Stimulated activated CD8-positive, alpha-beta memory T cell treated with anti-CD3 and anti-CD28 coated beads, Interleukin-4, amount 100 ng/mL, for 24 hours (primary cell): Measurements from ENCODE around the gene GUK1.

Experiments
- DNase-seq: peaks from one replicate; pipeline ENCODE4 v3.0.0-alpha.2; 2020; ENCODE audit warnings: low read depth

The GUK1 gene

DNA sequence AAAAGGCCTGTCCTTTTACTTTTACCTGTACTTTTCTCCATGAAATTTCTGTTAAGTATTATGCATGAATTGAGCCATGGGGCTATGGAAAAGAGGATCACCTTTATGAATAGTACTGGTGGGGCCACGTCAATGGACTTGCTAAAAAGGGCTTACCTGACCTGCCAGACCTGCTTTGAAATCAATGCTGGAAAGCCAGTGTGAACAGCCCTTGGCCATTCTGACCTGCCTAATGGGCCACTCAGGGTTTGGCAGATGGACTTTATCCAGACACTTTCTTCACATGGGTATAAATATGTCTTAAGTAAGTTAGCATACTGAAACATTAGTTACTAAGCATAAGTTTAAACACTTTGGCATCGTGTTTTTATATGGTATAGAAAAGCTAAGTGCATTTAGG is 8.3 kb upstream of the GUK1 start:
- no peak for DNase-seq

DNA sequence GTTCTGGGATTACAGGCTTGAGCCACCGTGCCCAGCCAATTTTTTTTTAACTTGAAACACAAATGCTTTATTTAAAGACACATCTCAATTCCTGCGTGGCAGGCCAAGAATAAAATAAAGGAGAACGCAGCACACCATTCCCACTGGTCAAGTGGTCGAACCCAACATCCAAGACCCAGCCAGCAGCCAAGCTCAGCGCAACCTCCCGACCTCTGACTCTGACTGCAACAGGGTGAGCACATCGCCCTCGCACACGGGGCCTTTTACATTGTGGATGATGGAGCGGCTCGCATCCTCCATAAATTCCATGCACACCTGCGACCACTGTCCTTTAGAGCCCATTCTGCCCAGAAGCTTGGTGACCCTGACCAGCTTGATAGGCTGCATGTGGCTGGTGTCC is 5.5 kb upstream of the GUK1 start:
- DNase-seq, result no peak

DNA sequence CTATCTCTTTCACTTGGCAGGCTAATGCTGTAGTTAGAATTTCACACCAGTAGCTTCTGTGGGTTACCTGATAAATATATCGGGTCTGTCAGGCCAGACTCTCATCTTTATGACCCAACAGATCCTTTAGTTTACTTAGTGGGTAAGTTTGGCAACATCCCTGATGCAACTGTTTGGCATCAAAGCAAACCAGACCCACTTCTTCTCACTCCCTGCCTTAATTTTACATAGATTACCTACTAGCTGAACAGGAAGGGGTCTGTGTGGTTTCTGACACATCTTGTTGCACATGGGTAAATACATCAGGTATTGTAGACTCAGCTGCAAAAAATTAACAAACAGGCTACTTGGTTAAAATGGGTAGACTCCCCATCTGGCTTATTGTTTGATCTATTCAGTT is 3.2 kb upstream of the GUK1 start:
- no peak for DNase-seq

DNA sequence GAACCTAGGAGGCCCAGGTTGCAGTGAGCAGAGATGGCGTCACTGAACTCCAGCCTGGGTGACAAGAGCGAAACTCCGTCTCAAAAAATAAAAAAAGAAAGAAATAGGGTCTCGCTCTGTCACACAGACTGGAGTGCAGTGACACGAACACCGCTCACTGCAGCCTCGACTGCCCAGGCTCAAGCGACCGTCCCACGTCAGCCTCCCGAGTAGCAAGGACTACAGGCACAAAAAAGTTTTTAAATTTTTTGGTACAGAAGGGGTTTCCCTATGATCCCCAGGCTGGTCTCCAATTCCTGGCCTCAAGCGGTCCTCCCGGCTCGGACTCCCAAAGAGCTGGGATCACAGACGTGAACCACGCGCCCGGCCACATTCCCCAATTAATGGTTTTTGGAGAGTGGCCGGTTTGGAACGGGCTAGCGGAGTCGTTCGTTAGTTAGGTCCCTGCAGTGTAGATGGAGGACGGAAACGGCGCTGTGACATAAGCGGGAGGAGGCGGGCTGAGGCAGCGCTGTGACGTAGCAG is 611 bp upstream of the GUK1 start:
- DNase-seq, result no peak

DNA sequence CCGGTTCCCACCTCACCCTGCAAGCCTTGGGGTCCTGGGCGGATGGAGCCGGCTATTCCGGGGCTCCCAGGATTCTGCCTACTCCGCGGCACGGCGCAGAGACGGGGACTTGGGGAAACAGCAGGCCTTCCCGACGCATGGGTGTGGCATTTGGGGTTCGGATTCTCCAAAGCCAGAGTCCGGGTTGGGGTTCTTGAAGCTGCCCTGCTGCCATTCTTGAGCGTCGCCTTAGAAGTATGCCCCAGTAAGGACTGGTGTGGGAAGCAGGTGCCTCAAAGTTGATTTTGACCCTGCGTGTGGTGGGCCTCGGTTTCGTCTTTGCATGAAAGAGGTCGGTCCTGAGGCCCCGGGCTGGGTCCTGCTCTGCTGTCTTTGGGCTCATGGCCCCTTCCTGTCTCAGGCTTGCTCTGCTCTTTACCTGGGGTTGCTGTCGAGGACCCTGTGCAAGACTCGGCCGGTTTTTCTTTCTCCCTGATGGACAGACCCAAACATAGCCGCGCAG is 696 bp downstream of the GUK1 start:
- DNase-seq, result no peak

DNA sequence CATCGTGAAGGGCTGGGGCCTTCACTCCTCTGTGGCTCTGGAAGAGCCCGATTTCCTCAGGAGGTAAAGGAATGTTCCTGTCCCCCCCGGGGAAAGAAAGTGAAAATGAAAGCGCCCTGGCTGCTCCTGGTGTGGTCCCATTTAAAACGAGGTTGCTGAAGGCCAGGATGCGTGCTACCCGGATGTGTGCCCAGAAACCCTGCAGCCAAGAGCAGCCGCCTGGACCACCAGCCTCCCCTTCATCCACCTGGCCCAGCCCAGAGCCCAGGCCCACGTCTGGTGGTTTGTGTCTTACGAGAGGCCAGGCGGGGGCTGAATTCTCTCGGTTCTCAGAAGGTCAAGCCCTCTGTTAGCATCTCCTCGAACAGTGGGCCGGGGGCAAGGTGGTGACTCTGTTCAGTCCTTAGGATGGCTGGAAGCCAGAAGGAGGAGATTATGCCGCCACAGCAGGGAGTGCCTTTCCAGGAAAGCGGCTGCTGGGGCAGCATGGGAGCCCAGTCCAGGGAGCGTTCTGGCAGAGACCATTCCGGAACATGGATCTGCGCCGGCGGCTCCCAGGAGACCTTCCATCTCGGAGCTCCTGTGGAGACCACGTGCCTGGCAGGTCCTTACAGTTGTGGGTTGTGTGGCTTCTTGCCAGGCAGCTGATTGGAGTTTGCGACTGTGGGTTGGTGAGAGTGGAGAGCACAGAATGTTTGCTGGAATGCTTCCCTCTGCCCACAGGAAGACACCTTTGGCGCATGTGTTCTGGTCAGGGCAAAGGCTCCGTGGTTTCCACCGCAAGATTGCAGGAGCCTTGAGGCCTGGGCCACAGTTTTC is 1.4 kb downstream of the GUK1 start:
- no peak for DNase-seq

DNA sequence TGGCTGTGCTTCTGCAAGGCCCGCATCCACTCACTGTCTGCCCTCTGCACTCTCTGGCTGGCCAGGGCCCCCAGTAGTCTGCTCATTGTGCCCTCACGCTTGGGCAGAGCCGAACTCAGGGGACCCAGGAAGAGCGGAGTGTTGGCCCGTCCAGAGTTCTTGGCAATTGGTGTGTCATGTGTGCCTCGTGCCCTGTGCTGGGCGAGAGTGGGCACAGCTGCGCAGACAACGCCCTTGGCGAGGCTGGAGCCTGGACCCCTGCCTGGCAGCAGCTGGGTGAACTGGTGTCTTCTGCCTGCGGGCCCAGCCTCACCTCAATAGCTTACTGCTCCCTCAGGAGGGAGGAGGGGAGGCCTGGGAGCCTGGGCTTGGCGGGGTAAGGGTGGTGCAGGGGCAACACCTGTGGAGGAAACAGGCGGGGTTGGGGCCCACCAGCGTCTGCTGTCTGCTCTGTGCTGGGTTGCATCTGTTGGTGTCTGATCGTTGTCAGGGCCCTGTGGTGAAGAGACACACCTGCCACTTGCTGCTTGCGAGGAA is 2.1 kb downstream of the GUK1 start:
- no peak for DNase-seq

DNA sequence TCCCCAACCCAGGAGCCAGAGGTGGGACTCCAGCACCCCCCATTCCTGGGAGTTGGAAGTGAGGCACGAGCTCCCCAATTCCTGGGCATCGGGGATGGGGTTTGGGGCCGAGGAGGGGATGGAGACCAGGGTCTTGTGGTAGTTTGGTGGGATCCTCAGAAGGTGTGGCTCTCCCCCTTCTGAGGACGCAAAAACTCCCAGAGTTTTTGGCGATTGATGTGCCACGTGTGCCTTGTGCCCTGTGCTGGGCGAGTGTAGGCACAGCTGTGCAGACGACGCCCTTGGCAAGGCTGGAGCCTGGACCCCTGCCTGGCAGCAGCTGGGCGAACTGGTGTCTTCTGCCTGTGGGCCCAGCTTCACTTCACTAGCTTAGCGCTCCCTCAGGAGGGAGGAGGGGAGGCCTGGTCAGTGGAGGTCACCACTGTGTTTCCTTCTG is 2.6 kb downstream of the GUK1 start:
- DNase-seq, result no peak

DNA sequence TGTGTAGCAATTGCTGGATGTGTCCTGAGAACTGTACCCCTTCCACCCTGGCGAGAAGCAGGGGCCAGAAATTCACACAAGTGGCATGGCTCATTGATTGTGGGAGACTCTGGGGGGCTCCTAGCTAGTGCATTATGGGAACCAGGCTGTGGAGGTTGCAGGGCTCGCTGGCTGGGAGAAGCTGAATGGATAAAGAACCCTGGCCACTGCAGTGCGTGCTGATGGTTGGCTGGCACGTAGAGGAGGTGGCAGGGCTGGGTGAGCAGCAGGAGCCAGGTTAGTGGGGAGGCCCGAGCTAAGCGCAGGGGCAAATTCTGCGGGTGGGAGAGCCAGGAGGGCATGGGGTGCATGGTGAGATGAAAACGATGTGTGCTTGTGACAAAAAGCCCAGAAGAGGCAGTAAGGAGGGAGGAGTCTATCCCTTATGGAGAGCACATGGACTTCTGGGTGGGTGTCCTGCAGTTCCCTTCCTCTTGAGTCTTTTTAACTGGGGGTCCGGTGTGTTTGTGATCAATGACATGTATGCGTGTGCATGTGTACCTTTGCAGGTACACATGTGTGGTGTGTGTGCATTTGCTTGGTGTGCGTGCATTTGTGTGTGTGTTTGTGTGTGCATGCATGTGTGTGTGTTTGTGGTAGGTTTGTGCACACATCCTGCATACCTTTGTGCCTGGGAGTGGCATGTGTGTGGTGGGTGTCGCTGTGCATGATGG is 3.6 kb downstream of the GUK1 start:
- no peak for DNase-seq

DNA sequence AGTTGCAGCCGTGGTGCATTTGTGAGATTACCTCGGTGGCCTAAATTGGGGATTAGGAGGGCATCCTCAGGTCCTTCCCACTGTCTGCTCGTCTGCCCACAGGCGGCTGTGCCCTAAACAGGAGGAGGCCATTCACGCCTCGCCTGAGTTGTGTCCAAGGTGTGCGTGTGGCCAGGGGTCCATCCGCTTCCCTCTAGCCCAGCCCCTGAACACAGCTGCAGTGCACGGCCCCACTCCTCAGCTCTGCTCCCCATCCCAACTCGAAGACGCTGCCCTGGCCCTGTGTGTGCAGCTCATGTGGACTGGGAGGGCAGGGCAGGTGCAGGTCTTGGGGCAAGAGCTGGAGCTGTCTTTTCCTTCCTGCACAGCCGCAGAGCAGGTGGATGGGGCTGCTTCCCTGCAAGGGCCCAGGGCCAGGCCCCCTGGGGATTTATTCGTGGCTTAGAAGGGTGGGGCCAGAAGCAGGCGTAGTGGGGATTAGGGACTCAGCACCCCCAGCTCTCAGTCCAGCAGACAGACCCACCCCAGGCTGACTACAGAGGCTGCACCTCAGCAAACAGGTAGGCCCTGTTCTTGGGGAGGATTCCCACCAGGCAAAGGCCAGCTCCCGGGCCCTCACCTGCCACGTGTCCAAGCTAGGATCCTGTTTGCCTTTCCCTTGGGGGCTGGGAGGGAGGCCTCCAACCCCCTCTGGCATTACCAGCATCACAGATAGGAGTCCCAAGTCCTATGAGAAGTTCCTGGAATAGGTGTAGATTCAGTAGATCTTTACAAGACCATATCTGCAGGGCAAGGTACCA is 4.3 kb downstream of the GUK1 start:
- no peak for DNase-seq

DNA sequence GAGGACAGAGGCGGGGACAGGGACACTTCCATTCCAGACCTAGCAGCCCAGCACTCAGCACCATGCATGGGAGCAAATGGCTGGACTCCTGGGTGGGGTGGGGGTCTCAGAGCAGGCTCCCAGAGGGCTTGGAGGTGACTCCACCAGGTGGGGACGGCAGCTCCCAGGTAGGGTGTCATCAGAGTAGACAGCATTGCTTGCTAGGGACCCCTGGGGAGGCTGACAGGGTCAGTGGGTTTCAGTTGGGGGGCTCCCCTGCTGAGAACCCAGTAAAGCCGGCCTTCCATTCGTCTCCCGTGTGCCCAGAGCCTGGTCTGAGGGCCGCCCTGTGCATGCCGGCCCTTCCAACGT is 4.9 kb downstream of the GUK1 start:
- DNase-seq, result no peak

DNA sequence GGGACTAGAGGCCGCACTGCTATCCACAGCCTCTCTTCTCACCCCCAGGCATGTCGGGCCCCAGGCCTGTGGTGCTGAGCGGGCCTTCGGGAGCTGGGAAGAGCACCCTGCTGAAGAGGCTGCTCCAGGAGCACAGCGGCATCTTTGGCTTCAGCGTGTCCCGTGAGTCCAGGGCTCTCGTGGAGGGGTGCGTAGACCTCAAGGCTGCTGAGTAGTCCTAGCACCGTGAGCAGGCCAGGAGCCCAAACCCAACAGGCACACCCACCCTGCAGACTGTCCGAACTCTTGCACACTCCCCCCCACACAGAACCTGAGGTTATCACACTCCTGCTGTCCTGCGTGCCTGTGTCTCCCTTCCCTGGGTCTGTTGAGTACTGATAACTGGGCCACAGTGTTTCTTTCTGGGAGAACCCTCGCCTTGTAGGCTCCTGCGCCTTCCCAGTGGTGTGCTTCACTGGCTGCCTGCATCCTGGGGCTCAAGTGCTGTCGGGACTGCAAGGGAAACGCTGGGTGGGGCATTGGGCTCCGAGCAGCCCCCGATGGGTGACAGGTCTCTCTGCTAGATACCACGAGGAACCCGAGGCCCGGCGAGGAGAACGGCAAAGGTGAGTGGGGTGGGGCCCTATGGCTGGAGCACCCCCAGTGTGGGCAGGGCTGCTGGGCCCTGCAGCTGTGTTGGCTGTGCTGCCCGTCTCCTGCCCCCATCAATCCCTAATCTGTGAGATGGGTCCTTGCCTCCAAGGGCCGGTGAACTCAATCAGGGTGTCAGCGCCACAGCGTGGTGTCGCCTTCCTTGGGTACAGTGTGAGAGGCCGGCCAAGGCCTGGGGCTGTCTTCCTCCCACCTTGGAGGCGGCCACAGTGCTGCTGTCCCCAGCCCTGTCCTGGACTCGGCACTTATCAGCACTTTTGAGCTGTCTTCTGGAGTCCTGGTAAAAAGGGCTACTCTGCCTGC is 5.7 kb downstream of the GUK1 start:
- no peak for DNase-seq

DNA sequence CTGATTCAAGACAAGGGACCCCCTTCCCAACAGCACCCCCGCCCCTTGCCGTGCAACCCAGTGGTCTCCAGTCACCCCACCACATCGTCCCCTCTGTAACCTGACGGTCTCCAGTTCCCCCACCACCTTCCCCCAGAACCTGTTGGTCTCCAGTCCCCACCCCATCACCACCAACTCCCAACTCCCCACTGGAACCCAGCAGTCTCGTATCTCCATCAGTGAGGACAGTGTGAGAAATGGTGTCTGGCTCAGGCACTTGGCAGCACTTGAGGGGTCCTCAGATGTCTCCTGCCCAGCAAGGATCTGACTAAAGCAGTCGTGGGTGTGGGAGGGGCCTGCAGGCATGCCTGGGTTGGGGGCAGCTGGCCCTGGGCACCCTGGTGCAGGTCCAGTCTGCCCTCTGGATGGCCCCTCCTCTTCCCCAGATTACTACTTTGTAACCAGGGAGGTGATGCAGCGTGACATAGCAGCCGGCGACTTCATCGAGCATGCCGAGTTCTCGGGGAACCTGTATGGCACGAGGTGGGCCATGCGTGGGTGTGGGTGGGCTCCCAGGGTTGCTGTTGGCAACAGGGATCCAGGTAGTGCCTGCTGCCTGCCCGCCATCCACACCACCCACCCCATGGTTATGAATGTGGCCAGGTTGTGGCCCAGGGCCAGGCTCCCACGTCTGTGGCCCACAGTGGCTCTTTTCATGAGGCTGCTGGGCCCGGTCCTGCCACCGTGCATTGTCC is 6.5 kb downstream of the GUK1 start:
- no peak for DNase-seq

DNA sequence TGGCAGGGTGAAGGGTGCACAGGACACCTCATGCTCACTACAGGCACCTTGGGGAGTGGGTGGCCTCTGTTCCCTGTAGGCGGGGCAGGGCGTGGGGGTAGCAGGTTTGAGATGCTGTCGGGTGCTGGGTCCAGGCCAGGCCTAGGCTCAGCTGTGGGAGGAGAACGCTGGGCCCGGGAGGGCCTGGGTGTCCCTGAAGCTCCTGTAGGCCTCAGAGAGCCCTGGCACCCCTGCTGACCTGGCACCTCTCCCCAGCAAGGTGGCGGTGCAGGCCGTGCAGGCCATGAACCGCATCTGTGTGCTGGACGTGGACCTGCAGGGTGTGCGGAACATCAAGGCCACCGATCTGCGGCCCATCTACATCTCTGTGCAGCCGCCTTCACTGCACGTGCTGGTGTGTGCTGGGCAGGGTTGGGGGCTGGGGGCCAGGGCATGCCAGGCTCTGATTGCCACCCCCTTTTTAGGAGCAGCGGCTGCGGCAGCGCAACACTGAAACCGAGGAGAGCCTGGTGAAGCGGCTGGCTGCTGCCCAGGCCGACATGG is 7.1 kb downstream of the GUK1 start:
- no peak for DNase-seq

DNA sequence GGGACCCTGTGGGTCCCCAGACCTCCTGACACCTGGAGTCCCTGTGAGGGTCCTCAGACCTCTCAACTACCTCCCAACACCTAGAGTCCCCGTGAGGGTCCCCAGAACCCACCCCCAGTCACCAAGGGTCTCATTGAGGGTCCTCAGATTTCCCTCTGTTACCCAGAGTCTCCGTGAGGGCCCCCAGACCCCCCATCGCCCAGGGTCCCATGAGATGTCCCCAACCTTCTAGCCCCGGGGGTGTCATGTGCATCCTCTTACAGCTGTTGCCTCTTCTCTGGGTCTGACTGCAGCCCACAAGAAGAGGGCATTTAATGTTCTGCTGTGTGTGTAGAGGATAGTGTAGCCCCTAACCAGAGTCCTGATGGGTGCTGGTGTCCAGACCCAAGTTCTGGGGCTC is 7.7 kb downstream of the GUK1 start:
- no peak for DNase-seq

DNA sequence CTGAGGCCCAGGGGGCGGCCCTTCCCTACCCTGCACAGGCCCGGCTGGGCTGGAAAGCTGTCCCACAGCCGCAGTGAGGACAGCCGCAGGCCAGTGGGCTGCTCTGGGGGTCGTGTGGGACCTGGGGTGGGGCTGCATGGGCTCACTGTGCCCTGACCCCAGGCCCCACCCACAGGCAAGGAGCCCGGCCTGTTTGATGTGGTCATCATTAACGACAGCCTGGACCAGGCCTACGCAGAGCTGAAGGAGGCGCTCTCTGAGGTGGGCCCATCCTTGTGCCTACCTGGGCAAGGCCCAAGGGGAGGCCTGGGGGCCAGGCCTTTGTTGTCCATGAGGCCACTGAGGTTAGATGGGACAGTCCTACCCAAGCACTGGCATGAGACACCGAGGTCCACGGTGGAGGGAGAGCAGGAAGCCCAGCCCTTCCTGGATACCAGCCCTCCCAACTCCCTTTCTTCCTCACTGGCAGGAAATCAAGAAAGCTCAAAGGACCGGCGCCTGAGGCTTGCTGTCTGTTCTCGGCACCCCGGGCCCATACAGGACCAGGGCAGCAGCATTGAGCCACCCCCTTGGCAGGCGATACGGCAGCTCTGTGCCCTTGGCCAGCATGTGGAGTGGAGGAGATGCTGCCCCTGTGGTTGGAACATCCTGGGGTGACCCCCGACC is 8.2 kb downstream of the GUK1 start:
- no peak for DNase-seq

DNA sequence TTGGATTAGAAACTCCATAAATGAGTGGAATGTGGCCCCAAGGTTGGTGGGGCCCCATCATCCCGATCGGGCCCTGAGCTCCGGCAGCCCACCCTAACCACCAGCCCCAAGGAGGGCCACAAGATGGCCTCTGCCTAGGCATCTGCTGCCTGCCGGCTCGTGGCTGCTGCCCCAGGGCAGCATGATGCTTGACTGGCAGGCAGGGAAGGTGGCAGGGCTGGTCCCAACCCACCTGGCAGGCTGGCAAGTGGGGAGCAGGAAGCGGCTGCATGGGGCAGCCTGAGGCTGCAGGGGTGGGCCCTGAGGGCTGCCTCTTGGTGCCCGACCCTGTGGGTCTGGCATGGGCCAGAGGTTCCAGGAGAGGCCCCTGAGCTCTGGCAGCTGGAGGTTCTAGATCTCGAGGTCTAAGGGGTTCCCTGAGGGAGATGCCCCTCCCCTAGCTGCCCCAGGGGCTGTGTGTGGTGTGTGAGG is 8.9 kb downstream of the GUK1 start:
- DNase-seq, result no peak

DNA sequence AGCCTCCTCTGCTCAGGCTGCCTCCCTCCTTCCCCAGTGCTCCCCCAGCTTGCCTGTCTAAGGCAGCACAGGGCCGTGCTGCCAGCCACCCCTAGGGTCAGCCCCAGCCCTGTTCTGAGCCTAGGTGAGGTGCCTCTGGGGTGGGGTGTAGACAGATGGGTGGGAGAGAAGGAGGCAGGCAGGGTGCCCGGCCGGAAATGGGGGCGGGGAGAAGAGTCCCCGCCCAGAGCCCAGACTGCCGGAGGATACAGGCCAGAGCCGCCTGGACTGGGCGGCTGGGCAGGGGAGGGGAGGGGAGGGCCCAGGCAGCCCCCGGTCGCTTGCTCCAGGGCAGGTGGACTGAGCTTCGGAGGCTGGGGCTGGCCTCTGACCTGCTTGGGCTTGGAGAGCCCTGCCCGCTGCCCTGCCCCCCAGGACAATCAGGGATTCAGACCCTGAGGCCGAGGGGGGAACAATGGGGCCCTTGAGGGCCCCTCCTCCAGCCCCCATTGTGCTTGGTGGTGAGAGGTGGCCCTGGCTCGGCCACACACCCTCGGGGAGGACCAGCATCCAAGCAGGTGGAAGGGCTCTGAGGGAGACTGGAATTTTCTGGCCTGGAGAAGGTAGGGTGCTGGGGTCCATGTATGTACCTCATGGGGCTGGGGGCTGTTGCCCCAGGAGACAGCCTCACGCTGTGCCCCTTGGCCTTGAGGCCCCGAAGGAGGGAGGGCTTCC is 9.5 kb downstream of the GUK1 start, which contains the start of gene GJC2:
GJC2 (plus strand) TSS at position 525 of the 714 bp plus-strand sequence. CDS start 7,829 bp downstream, outside the sequence.
- DNase-seq, result no peak

DNA sequence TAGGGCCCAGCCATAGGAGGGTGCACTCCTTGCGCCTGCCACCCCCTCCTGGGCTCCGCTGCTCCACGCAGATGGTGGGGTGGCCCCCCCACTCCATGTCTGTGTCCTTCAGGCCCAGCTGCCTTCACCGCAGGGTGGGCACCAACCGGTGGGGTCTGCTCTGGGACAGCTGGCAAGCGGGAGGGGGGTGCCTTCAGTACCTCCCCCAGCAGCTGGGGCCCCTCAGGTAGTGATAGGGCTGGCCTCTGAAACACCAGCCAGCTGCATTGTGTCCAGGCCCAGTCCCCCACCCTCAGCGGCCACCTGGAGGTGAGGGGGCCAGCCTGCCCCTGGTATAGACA is 10.0 kb downstream of the GUK1 start:
- no peak for DNase-seq
